NOMO-1 (cell line): ENCODE results near the gene CEP170.

ENCODE experiments used
- DNase-seq, 2 experiments: peaks; one replicate each; lab custom pipeline; 2025; ENCODE audit not compliant: unreplicated experiment in 2 of 2; lab: John Stamatoyannopoulos, UW

The CEP170 gene

GRCh38 chr1:243254927-243255790 lies at the start of gene CEP170:
TSS of gene CEP170 (minus strand) at chr1:243255281. CDS start at chr1:243225280, 30,001 bp downstream.
- DNase-seq, result peak; percentile 87 to 90

GRCh38 chr1:243301059-243301458 lies 46.0 kb upstream of the CEP170 start:
- DNase-seq, result no peak

DNA sequence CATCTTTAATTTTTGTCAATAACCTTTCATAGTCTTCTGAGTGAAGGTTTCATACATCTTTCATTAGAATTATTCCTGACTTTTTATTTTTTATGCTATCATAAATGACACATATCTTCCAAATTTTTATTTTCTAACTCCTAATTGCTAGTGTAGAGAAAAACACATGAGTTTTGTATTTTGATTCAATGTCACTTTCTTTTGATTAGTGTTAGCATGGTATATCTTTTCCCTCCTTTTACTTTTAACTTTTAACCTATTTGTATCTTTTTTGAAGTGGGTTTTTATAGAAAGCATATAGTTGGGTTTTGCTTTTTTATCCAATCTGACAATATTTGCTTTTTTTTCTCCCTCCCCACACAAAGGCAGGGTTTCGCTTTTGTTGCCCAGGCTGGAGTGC lies 44.0 kb upstream of the CEP170 start:
- no peak for DNase-seq

- no peak for DNase-seq
These were observed 39.6 kb upstream of the CEP170 start for GRCh38 chr1:243294723-243295121.

DNA sequence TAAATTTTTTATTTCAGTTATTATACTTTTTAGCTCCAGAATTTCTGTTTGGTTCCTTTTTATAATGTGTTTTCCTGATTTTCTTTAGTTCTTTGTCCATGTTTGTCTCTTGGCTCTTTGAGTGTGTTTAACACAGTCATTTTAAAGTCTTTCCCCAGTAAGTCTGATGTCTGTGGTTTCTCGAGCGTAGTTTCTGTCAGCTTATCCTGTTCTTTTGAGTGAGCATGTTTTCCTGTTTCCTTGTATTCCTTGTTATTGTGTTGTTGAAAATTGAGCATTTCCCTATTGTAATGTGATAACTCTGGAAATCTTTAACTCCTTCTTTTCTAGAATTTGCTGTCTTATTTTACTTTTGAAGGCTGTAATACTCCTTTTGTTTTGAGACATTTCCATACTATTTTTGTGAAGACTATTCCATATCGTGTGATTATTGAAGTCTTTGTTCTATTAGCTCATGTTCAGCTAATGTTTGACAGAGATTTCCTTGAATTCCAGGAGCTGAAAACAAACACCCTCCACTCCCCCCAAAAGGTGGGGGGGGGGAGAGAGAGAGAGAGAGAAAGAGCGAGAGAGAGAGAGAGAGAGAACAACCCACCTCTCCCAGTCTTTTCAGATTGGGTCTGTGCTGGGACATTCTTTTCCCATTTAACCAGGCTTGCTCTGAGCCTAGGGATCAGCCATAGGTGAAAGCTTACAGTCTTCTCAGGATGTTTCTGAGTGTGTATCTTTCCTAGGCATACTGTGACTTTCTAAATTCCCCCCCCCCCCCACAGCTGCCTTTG lies 39.1 kb upstream of the CEP170 start:
- DNase-seq, result no peak

DNA sequence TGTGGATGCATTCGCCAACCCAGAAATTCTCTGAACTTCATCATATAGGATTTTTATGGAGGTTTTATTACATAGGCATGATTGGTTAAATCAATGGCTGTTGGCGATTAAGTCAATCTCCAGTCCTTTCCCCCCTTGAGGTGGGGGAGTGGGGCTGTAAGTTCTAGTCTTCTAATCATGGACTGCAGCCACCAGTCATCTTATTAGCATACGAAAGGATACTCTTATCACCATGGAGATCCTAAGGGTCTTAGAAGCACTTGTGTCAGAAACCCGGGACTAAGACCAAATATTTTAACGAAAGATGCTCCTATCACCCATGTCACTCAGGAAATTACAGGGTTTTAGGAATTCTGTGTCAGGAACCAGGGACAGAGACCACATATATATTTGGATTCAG lies 37.0 kb upstream of the CEP170 start:
- DNase-seq, result no peak

- DNase-seq, result no peak
These were observed 36.2 kb upstream of the CEP170 start for GRCh38 chr1:243291292-243291691.

DNA sequence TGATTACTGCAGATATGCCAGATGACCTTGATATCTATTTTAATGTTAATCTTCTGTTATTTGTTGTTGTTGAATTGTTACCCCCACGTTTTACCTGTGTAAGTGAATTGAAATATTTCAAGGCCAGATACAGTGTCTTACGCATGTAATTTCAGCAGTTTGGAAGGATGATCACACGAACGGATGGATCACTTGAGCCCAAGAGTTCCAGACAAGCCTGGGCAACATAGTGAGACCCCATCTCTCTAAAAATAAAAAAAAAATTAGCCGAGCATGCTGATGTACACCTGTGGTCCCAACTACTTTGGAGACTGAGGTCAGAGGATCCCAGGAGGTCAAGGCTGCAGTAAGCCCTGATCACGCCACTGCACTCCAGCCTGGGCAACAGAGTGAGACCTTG lies 33.0 kb upstream of the CEP170 start:
- DNase-seq, result no peak

- DNase-seq, result peak; percentile 73 to 94
These were observed 32.6 kb upstream of the CEP170 start for GRCh38 chr1:243287652-243288051.

DNA sequence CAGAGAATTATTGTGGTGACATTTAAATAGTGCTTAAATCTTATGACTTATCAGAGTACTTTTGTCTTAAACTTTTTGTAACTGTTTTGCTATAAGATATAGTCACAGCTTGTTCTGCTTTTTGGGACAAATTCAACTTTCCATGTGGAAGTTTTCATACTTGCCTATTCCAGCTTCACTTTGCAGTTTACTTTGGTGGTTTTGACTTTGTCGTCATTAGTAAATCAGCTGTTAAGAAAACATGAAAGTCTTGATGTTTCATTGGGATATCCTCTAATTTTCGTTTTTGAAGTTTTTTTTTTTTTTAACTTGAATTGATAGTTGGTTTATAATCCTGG lies 32.0 kb upstream of the CEP170 start:
- no peak for DNase-seq

- DNase-seq, result peak; percentile 7 to 54
These were observed 31.5 kb upstream of the CEP170 start for GRCh38 chr1:243286409-243287122.

DNA sequence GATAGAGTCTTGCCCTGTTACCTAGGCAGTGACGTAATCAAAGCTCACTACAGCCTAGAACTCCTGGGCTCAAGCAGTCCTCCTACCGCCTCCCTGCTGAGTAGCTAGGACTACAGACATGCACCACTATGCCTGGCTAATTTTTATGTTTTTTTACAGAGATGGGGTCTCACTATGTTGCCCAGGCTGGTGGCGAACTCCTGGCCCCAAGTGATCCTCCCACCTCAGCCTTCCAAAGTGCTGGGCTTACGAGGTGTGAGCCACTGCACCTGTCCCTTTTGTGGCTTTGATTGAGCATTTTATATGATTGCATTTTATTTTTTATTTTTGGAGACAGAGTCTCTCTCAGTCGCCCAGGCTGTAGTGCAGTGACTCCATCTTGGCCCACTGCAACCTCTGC lies 26.6 kb upstream of the CEP170 start:
- no peak for DNase-seq

GRCh38 chr1:243280571-243281129 lies 25.6 kb upstream of the CEP170 start:
- DNase-seq, result no peak

- DNase-seq, result no peak
These were observed 20.2 kb upstream of the CEP170 start for GRCh38 chr1:243275316-243275715.

GRCh38 chr1:243273945-243274344 lies 18.9 kb upstream of the CEP170 start:
- no peak for DNase-seq

DNA sequence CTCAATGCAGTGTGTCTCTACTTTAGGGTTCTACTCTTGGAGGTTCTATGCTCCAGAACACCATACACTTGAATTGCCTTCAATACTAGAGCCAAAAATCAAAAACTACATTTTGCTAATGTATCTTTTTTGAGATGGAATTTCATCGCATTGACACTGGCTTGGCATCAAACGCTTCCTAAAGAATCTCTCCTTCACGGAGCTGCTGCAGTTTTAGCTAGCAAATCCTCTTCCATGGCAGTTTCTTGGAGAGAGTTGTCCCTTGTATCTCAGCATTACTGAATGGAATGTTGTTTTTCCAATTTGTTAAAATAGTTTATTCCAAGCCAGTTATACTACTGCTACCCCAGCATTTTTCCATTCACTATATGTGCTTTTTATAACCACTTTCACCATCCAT lies 18.4 kb upstream of the CEP170 start:
- DNase-seq, result no peak

GRCh38 chr1:243272401-243272800 lies 17.3 kb upstream of the CEP170 start:
- no peak for DNase-seq

GRCh38 chr1:243271996-243272395 lies 16.9 kb upstream of the CEP170 start:
- DNase-seq, result no peak

DNA sequence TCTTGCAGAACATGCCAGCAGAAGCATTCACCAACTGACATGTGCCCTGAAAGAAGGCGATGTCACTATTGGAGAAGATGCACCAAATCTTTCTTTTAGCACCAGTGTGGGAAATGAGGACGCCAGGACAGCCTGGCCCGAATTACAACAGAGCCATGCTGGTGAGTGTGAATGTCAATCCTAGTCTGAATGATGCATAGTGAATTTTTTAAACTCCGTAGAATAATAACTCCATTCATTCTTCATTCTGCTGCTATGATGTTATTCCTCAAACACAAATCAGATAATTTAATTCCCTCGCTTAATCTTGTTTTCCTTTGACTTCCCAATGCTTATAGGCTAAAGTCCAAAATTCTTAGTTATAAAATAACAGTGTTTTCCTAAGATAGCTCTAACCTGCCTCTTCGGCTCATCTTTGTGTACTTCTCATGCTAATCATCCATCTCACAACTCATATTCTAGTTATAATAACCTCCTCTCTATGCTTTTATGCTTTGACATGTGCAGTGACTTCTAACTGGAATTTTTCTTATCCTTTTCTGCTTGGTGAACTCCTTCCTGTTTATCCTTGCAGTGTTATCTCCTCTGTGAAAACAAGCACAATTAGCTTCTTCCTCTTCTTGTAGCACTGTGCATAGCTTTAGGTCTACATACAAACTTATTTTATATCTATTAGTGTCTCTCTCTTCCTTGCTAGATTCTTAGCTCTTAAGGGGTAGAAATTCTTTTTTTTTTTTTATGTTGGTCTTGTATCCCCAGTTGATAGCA lies 15.2 kb upstream of the CEP170 start:
- DNase-seq, result no peak

- no peak for DNase-seq
These were observed 14.3 kb upstream of the CEP170 start for GRCh38 chr1:243269461-243269801.
